SKM-1 treated with dmso at 0.1 percent for 144 hours (cell line): ENCODE results near the gene DPY19L3.
"Not testable (repeated sequence)": the region's sequence is repeated elsewhere in the genome, so short reads cannot be mapped to it uniquely, and the experiment has no call there.

ENCODE experiments used
- DNase-seq: peaks from one replicate; lab custom pipeline; 2025; ENCODE audit not compliant: unreplicated experiment; lab: John Stamatoyannopoulos, UW

DPY19L3 gene

DNA sequence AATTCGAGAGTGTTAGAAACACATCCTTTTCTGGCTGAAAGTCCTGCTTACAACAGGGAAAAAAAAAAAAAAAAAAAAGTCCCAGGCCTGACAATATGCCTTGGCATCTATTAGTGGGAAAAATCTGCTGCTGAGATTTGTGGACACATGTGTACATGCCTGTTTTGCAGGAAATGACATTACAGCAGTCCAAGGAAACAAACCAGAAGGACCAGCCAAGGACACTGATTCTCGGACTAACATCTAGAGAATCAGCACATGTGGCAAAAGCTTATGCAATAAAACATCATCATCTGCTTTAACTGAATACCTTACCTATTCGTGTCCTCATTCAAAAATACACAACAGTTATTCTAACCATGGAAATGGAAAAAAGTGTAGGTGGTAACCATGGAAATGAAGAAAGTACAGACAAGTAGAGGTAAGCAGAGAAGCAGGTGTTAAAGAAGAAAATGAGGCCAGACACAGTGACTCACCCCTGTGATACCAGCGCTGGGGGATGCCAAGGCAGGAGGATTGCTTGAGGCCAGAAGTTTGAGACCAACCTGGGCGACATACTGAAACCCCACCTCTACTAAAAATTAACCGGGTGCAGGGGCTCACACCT is 9.4 kb upstream of the DPY19L3 start:
- DNase-seq: no peak

GRCh38 chr19:32397671-32398101 is 7.9 kb upstream of the DPY19L3 start:
- DNase-seq: no peak

DNA sequence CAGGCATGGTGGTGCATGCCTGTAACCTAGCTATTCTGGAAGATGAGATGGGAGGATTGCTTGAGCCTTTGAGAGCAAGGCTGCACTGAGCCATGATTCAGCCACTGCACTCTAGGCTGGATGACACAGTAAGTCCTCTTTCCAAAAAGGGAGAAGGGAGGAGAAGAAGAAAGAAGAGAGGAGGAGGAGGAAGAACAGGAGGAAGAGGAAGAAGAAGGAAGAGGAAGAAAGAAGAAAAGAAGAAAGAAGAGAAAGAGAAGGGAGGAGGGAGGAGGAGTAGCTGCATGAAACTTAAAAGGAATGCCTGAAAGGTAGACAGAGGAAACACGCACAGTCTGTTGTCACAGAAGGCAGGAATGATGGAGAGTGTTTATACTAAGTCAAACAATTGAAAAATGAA is 3.6 kb upstream of the DPY19L3 start:
- no peak for DNase-seq

GRCh38 chr19:32403291-32403995 is 2.1 kb upstream of the DPY19L3 start:
- DNase-seq: no peak

GRCh38 chr19:32404213-32404932 is 1.2 kb upstream of the DPY19L3 start:
- DNase-seq: no peak

- peak; percentile 75 for DNase-seq
Observed at GRCh38 chr19:32404933-32405430, 588 bp upstream of the DPY19L3 start.

- no peak for DNase-seq
Observed at GRCh38 chr19:32406161-32407003, 812 bp downstream of the DPY19L3 start.

- DNase-seq: no peak
Observed at GRCh38 chr19:32407004-32407992, 1.7 kb downstream of the DPY19L3 start.

DNA sequence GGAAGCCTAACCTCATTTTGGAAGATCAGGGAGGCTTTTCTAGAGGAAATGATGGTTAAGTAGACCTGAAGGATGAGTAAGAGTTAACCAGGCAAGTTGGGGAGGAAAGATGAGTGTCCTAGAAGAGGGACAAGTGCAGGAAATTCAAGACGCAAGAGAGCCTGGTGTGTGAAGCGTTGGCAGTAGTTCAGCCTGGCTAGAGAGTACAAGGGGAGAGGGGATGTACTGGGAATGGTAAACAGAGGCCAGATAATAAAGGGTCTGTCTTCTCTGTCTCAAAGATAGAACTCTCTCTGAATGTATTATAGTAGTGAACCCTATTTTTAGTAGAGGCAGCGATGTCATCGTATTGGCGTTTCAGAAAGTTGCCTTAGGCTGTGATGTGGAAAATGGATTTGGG is 9.7 kb downstream of the DPY19L3 start:
- DNase-seq: no peak

DNA sequence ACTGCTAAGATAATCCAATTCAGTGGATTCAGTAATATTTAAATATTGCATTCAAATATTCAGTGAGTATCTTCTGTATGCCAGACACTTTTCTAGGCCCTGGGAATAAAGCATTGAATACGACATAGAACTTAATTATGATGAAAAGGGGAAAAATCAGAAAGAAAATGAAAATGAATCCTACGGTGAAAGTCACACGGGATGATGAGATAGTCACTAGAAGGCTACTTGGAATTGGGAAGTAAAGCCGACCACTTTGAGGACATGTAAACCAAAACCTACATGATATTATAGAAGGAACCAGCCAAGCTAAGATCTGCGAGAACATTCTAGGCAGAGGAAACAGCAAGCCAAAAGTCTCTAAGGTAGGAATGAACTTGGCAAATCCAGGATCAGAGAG is 10.1 kb downstream of the DPY19L3 start:
- no peak for DNase-seq

DNA sequence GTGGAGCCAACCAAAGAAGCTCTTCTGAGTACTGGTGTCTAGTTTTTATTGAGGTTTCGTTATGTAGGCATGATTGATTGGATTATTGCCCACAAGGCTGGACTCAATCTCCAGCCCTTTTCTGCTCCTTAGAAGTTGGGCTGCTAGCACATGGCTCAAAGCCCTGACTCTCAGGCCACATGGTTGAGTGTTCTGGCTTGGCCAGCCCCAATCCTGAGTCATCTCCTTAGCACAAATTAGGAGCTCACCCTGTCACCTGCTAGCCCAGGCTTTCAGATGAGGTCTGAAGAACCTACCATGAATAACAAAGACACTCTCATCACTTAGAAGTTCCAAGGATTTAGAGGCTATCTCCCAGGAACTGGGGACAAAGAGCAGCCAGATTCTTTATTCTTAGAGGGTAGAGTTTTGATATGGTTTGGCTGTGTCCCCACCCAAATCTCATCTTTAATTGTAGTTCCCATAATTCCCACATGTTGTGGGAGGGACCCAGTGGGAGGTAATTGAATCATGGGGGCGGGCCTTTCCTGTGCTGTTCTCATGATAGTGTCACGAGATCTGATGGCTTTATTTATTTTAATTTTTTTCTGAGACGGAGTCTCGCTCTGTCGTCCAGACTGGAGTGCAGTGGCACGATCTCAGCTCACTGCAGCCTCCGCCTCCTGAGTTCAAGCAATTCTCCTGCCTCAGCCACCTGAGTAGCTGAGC is 11.3 kb downstream of the DPY19L3 start:
- no peak for DNase-seq

- DNase-seq: no peak
Observed at GRCh38 chr19:32418155-32418554, 12.6 kb downstream of the DPY19L3 start.

- DNase-seq: peak; percentile 99
Observed at GRCh38 chr19:32421589-32422361, 16.2 kb downstream of the DPY19L3 start.

DNA sequence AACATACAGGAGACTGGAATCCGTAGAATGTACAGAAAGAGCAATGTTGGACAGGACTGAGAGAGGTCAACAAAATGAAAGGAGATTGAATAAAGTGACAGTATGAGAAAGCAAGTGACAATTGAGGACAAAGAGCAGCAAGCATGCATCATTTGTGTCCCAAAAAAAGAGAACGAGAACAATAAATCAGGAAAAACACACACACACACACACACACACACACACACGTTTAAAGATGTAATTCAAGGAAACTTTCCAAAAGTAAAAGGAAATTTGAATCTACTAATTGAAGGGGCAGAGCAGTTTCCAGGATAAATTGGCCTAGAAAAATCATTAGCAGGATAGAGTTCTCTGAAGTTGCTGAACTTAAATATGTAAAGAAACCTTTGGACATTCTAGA is 16.9 kb downstream of the DPY19L3 start:
- DNase-seq: no peak

- DNase-seq: not testable (repeated sequence)
Observed at GRCh38 chr19:32423944-32424343, 18.4 kb downstream of the DPY19L3 start.

- no peak for DNase-seq
Observed at GRCh38 chr19:32427536-32427935, 22.0 kb downstream of the DPY19L3 start.

DNA sequence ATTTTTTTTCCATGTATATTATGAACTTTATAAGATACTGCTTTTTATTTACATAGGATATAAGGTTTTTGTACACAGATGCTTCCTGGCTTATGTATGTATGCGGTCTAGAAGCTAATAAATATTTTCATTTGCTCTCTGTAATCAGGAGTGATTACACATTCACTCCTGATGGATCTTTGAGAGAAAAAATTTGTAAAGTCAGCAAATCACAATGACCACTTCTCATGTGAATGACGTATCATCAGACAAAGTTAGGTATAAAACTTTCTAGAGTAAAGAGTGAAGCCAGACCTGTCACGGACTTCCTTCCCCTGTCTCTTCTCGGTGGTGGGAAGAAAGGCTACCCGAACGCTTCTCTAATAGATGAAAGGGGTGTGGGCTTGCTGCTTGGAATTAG is 31.1 kb downstream of the DPY19L3 start:
- DNase-seq: no peak

DNA sequence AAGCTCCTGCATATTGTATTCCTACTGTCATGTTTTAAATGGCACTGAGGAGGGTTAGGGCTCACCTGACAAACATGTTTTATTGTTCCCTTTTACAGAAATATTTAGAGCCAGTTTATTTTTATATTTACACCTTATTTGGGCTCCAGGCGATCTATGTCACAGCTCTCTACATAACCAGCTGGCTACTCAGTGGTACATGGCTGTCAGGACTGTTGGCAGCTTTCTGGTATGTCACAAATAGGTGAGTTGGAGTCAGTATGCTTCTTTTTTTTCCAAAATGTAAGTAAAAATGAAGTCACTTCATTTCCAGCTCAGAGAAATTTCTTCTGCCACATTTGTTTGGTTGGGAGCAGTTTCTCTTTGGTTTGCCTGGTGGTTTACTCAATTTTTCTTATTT is 31.5 kb downstream of the DPY19L3 start:
- DNase-seq: no peak

DNA sequence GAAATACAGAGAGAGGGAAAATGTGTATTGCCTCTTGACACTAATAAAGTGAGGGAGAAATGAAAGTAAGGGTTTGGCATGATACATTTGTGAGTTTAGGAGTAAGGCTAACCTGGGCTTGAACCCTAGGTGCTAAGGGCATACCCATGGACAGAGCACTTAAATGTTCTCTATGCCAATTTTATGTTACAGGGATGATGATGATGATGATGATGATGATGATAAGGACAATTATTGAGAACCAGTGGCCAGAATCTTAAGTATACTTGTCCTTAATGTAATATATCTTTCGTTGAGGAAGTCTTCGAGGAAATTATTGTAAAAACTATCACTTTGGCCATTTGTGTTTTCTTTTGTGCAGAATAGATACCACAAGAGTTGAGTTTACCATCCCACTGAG is 33.2 kb downstream of the DPY19L3 start:
- DNase-seq: no peak
